Measurements from ENCODE around the gene ARSG. TPM values are rescaled to one million over a fixed set of nuclear protein-coding genes. Genes with fewer than 3 reads are reported as not detected.

Gene ARSG
- total and polyA plus RNA-seq, 3 experiments from 2014 or later: 7.0 to 9.5 (median 7.7) TPM

DNA sequence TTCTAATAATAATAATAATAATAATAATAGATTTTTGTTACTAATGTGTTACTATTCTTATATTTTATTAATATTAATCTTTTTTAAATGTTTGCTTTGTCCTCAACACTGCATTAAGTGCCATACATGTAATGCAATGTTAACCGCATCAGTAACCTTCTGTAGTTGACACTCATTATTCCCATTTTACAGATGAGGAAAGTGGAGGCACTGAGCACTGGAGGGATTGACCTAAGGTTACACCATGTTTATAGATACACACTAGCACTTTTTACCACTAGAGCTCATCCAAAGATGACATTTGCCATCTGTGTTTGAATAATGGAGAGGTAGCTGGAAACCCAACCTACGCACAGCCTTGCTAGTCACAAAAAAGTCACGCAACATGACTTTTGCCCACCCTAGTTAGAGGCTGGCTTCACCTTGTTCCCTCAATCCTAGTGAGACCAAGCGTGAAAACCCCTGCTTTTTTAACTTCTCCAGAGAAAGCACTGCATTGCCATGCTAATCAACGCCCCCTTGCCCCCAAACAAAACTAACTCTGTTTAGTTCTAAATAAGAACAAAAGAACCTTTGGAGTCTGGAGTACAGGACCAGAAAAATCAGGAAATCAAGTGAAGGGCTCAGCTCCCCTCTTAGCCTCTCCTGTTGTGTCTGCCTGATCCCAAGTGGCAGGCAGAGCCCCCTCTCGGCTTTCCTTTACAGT is 2.3 kb downstream of the ARSG start:
- no peak for DNase-seq
- H3K4me1 Mint-ChIP-seq: peaks cover 58 to 86% (median 68%) of the 10 kb centered on the region in 3 donors
- H3K36me3 ChIP-seq (ENCODE audit: insufficient read depth, low read length): no peaks in the 10 kb centered on the region
- no peaks in the 10 kb centered on the region for H3K9me3 ChIP-seq (ENCODE audit: low read length)
- CTCF ChIA-PET: interaction anchor here (1.6 kb wide), 1 partner anchor 138 kb away, joined by 3 read pairs; no protein-coding TSS in a partner anchor
- H3K4me3 Mint-ChIP-seq: peak overlapping the region in 3 of 7 donors; percentile 19 to 45 (median 27)
- peaks cover 0 to 6% (median 0%) of the 10 kb centered on the region in 3 donors for H3K36me3 Mint-ChIP-seq
- H3K27ac Mint-ChIP-seq: peak overlapping the region in 2 of 8 donors; percentile 70 to 100
- no peaks in the 10 kb centered on the region for H3K27me3 ChIP-seq (ENCODE audit: insufficient read depth, low read length, poor library complexity, severe bottlenecking)
- POLR2A ChIA-PET: interaction anchor here (0.5 to 3.8 kb wide), 2 partner anchors 51 to 59 kb away, joined by 3 to 25 read pairs; no protein-coding TSS in a partner anchor
- peaks cover 71% of the 10 kb centered on the region for H3K4me1 ChIP-seq (ENCODE audit: insufficient read depth, low read length)
- no peak overlapping the region for H3K4me3 ChIP-seq (ENCODE audit: low read length)
- no peaks in the 10 kb centered on the region for H3K27me3 Mint-ChIP-seq
- H3K27ac ChIP-seq (ENCODE audit: low read depth, low read length): no peak overlapping the region
- H3K9me3 Mint-ChIP-seq: no peaks in the 10 kb centered on the region

DNA sequence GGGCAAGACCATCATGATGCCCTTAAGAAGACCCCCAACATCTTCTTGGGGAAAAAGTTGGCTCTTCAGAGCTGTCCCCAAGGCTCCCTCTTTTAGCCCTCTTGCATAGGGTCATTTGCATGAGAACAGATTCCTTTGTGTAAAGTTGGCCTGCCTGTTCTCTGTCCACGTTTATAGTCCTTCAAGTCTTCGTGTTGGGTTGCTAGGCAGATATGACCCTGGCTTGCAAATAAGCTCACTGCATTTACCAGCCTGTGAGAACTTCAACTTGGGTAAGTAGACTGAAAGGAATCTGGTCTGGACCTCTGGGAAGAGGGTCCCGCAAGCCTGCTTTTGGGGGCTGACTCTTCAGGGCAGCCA is 2.9 kb downstream of the ARSG start:
- CTCF ChIA-PET: no interaction called here
- Histone ChIP-seq H3K4me3 (ENCODE audit: low read length) (no peak overlapping the region), H3K36me3 (ENCODE audit: insufficient read depth, low read length) (no peaks in the 10 kb centered on the region), H3K9me3 (ENCODE audit: low read length) (no peaks in the 10 kb centered on the region), H3K27me3 (ENCODE audit: insufficient read depth, low read length, poor library complexity, severe bottlenecking) (no peaks in the 10 kb centered on the region), H3K4me1 (ENCODE audit: insufficient read depth, low read length) (peaks cover 69% of the 10 kb centered on the region), H3K27ac (ENCODE audit: low read depth, low read length) (no peak overlapping the region)
- Mint-ChIP-seq H3K27me3 (no peaks in the 10 kb centered on the region), H3K36me3 (peaks cover 0 to 6% (median 0%) of the 10 kb centered on the region in 3 donors), H3K4me3 (peak overlapping the region in 2 of 7 donors; percentile 19 to 45), H3K4me1 (peaks cover 55 to 85% (median 66%) of the 10 kb centered on the region in 3 donors), H3K27ac (peak overlapping the region in 2 of 8 donors; percentile 21 to 62), H3K9me3 (no peaks in the 10 kb centered on the region)
- POLR2A ChIA-PET: no interaction called here
- no peak for DNase-seq

DNA sequence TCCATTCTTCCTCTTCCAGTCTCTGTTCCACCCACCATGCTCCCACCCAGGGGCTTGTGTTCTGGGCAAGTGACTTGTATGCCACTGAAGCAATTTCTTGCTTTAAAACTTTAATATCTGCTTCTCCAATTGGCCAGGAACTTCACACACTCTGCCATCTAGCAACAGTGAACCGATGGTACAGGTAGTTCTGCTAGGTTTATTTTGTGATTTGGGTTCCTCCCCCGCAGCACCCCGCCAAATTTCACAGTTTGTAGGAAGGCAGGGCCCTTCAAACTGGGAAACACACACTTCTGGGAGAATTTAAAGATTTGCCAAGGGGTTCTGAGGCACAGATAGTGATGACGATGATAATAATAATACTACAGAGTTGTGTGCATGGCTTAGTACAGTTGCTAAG is 3.3 kb downstream of the ARSG start:
- H3K27ac ChIP-seq (ENCODE audit: low read depth, low read length): no peak overlapping the region
- no peaks in the 10 kb centered on the region for H3K36me3 ChIP-seq (ENCODE audit: insufficient read depth, low read length)
- Mint-ChIP-seq H3K4me1 (peaks cover 51 to 85% (median 65%) of the 10 kb centered on the region in 3 donors), H3K9me3 (no peaks in the 10 kb centered on the region), H3K36me3 (peaks cover 0 to 6% (median 3%) of the 10 kb centered on the region in 3 donors), H3K27me3 (no peaks in the 10 kb centered on the region), H3K4me3 (peak overlapping the region in 3 of 7 donors; percentile 51 to 90 (median 59)), H3K27ac (peak overlapping the region in 6 of 8 donors; percentile 17 to 96 (median 72))
- H3K27me3 ChIP-seq (ENCODE audit: insufficient read depth, low read length, poor library complexity, severe bottlenecking): no peaks in the 10 kb centered on the region
- POLR2A ChIA-PET: no interaction called here
- no peak for DNase-seq
- peaks cover 64% of the 10 kb centered on the region for H3K4me1 ChIP-seq (ENCODE audit: insufficient read depth, low read length)
- no peak overlapping the region for H3K4me3 ChIP-seq (ENCODE audit: low read length)
- CTCF ChIA-PET: no interaction called here
- no peaks in the 10 kb centered on the region for H3K9me3 ChIP-seq (ENCODE audit: low read length)

DNA sequence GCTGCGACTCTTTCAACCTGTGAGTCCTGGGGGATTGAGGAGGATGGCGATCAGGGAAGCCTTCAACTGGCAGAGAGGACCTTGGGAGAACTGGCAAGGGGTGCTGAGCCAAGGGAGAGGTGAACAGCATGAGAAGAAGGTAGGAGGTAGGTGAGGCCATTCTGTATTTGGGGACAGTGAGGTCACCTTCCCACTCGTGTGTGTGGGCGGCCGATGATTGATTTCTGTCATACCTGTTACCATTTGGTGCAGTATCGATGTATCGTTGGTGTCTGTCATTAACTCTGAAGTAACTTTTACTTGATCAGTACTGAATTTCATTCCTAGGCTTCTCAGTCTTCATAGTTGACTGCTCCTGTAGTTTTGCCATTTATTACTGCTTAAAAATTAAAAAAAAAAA is 3.8 kb downstream of the ARSG start:
- Histone ChIP-seq H3K4me1 (ENCODE audit: insufficient read depth, low read length) (peaks cover 61% of the 10 kb centered on the region), H3K27me3 (ENCODE audit: insufficient read depth, low read length, poor library complexity, severe bottlenecking) (no peaks in the 10 kb centered on the region), H3K36me3 (ENCODE audit: insufficient read depth, low read length) (no peaks in the 10 kb centered on the region), H3K4me3 (ENCODE audit: low read length) (no peak overlapping the region), H3K27ac (ENCODE audit: low read depth, low read length) (no peak overlapping the region), H3K9me3 (ENCODE audit: low read length) (no peaks in the 10 kb centered on the region)
- no peaks in the 10 kb centered on the region for H3K27me3 Mint-ChIP-seq
- ChIA-PET CTCF (no interaction called here), POLR2A (no interaction called here)
- no peak for DNase-seq
- H3K4me1 Mint-ChIP-seq: peaks cover 46 to 83% (median 61%) of the 10 kb centered on the region in 3 donors
- H3K27ac Mint-ChIP-seq: peak overlapping the region in 6 of 8 donors; percentile 56 to 96 (median 72)
- H3K4me3 Mint-ChIP-seq: peak overlapping the region in 3 of 7 donors; percentile 51 to 90 (median 59)
- peaks cover 0 to 6% (median 3%) of the 10 kb centered on the region in 3 donors for H3K36me3 Mint-ChIP-seq
- H3K9me3 Mint-ChIP-seq: no peaks in the 10 kb centered on the region

DNA sequence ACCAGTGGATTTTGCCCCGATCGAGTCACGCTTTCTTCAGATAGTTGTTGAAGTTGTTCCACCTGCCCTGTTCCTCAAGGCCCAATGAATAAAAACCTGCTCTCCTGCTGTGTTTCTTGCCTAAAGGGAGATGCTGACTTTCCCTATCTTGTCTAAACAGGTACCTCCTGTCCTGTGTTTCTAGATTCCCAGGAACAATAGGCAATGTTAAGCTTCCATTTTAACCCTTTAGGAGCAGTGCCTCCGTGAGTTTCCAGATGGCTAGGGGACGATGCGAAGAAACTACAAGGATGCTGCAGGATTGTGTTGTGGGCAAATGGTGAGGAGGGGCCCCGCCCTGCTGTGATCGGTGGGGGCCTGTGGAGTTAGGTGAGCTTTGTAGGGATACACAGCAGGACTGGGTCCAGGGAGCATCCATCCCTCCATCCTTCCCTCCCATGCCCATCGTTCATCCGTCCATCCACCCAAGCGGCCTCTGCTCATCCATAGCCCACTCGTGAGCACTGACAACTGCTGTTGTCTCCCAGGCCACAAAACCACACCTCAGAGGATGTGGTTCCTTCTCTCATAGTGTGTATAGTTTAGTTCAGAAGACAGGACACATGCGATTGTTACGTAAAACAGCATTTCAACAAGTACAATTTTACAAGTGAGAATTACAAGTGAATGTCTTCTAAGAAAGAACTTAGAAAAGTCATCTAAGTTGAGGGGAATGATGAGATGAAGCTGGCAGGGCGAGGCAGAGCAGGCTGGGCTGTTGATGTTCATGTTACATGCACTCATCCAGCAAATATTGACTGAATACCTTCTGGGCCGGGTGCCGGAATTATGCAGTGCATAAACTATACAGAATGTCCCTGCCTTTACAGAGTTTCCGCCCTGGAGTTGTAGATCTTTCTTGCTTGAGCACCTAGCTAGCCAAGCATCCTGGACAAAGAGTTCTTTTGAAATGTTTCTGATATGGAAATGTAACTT is 5.2 kb downstream of the ARSG start:
- POLR2A ChIA-PET: interaction anchor here (0.6 to 1.0 kb wide), 4 partner anchors 57 to 161 kb away, joined by 3 to 5 read pairs (median 3); partner anchors contain the start of gene WIPI1
- peaks cover 0 to 3% (median 0%) of the 10 kb centered on the region in 3 donors for H3K36me3 Mint-ChIP-seq
- Histone ChIP-seq H3K9me3 (ENCODE audit: low read length) (no peaks in the 10 kb centered on the region), H3K27ac (ENCODE audit: low read depth, low read length) (peak overlapping the region; percentile 17), H3K4me3 (ENCODE audit: low read length) (peak overlapping the region; percentile 36), H3K36me3 (ENCODE audit: insufficient read depth, low read length) (no peaks in the 10 kb centered on the region), H3K4me1 (ENCODE audit: insufficient read depth, low read length) (peaks cover 61% of the 10 kb centered on the region), H3K27me3 (ENCODE audit: insufficient read depth, low read length, poor library complexity, severe bottlenecking) (no peaks in the 10 kb centered on the region)
- peak overlapping the region; percentile 8 to 97 (median 91) for H3K27ac Mint-ChIP-seq
- H3K4me1 Mint-ChIP-seq: peaks cover 45 to 85% (median 60%) of the 10 kb centered on the region in 3 donors
- no peaks in the 10 kb centered on the region for H3K9me3 Mint-ChIP-seq
- CTCF ChIA-PET: interaction anchor here (0.8 to 2.2 kb wide), 15 partner anchors 10 to 136 kb away, joined by 3 to 6 read pairs (median 3); no protein-coding TSS in a partner anchor
- no peaks in the 10 kb centered on the region for H3K27me3 Mint-ChIP-seq
- H3K4me3 Mint-ChIP-seq: peak overlapping the region; percentile 74 to 89 (median 82)
- DNase-seq: peak; percentile 60 to 88 (median 84)

DNA sequence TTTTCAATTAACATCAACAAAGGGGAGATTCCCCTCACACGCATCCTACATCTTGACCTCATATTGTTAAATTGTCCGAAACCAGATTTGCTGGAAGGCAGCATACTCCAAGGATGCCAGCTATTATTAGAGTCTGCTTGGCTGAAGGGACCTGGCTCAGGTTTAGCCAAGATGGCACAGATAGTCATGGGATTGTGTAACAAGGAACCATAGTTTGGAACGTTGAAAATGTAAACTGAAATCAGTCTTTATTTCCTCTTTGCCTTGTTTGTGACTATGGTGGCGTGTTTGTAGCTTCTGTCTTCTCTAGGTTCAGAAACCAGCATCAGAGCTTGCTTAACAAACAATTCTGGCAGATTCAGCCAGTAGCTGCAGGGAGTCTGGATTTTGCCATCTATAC is 5.9 kb downstream of the ARSG start:
- peaks cover 60% of the 10 kb centered on the region for H3K4me1 ChIP-seq (ENCODE audit: insufficient read depth, low read length)
- Mint-ChIP-seq H3K4me3 (peak overlapping the region; percentile 74 to 89 (median 82)), H3K4me1 (peaks cover 48 to 87% (median 66%) of the 10 kb centered on the region in 3 donors), H3K9me3 (no peaks in the 10 kb centered on the region), H3K27ac (peak overlapping the region; percentile 8 to 97 (median 91)), H3K27me3 (no peaks in the 10 kb centered on the region), H3K36me3 (peaks cover 0 to 3% (median 0%) of the 10 kb centered on the region in 3 donors)
- ChIA-PET CTCF (interaction anchor here (0.8 to 2.2 kb wide), 12 partner anchors 9 to 135 kb away, joined by 3 to 6 read pairs (median 4); no protein-coding TSS in a partner anchor), POLR2A (interaction anchor here (0.8 to 1.0 kb wide), 3 partner anchors 56 to 160 kb away, joined by 3 to 5 read pairs (median 3); partner anchors contain the start of gene WIPI1)
- peak overlapping the region; percentile 36 for H3K4me3 ChIP-seq (ENCODE audit: low read length)
- H3K27ac ChIP-seq (ENCODE audit: low read depth, low read length): peak overlapping the region; percentile 17
- no peak for DNase-seq
- H3K27me3 ChIP-seq (ENCODE audit: insufficient read depth, low read length, poor library complexity, severe bottlenecking): no peaks in the 10 kb centered on the region
- H3K9me3 ChIP-seq (ENCODE audit: low read length): no peaks in the 10 kb centered on the region
- H3K36me3 ChIP-seq (ENCODE audit: insufficient read depth, low read length): no peaks in the 10 kb centered on the region

DNA sequence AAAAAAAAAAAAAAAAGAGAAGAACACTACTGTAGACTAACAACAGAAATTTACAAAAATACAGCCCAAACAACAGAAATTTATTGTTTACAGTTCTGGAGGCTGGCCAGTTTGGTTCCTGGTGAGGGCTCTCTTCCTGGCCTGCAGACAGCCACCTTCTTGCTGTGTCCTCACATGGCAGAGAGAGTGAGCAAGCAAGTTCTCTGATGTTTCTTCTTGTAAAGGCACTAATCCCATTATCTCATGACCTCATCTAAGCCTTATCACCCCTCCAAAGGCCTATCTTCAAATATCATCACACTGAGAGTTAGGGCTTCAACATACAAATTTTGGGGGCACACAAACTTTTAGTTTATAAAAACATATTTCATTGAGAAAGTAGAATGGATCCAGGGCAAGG is 7.3 kb downstream of the ARSG start:
- H3K4me3 Mint-ChIP-seq: peak overlapping the region in 1 of 7 donors; percentile 65
- H3K27ac ChIP-seq (ENCODE audit: low read depth, low read length): no peak overlapping the region
- no peaks in the 10 kb centered on the region for H3K27me3 ChIP-seq (ENCODE audit: insufficient read depth, low read length, poor library complexity, severe bottlenecking)
- no peak overlapping the region for H3K4me3 ChIP-seq (ENCODE audit: low read length)
- H3K4me1 Mint-ChIP-seq: peaks cover 40 to 80% (median 59%) of the 10 kb centered on the region in 3 donors
- peaks cover 0 to 3% (median 0%) of the 10 kb centered on the region in 3 donors for H3K36me3 Mint-ChIP-seq
- no peaks in the 10 kb centered on the region for H3K9me3 Mint-ChIP-seq
- CTCF ChIA-PET: interaction anchor here (1.5 kb wide), 1 partner anchor 18 kb away, joined by 4 read pairs; no protein-coding TSS in a partner anchor
- H3K4me1 ChIP-seq (ENCODE audit: insufficient read depth, low read length): peaks cover 49% of the 10 kb centered on the region
- H3K27me3 Mint-ChIP-seq: no peaks in the 10 kb centered on the region
- H3K27ac Mint-ChIP-seq: peak overlapping the region in 5 of 8 donors; percentile 29 to 92 (median 57)
- no peak for DNase-seq
- H3K36me3 ChIP-seq (ENCODE audit: insufficient read depth, low read length): no peaks in the 10 kb centered on the region
- H3K9me3 ChIP-seq (ENCODE audit: low read length): no peaks in the 10 kb centered on the region
- POLR2A ChIA-PET: interaction anchor here (0.6 kb wide), 1 partner anchor 103 kb away, joined by 7 read pairs; no protein-coding TSS in a partner anchor
